HepG2 (cell line): Measurements from ENCODE around the gene LSMEM2.
A peak's percentile ranks its signal among the peaks of the same experiment; 100 is the strongest.

Experiments used
- GTF2F1 ChIP-seq: fragments of 150-350 bp; IDR thresholded peaks from 2 replicates; pipeline ENCODE4 v1.6.1; 2014; ENCODE audit warnings: low read length
- NR2F6 ChIP-seq, 2 experiments: IDR thresholded peaks; 2 replicates each; pipeline ENCODE4 v1.6.1; 2016; ENCODE audit warnings: antibody characterized with exemption in 1 of 2, mild to moderate bottlenecking in 1 of 2
- RBFOX2 ChIP-seq: fragments of 200-400 bp; formaldehyde crosslinking; IDR thresholded peaks from 2 replicates; pipeline ENCODE4 v1.6.1; 2017; ENCODE audit warnings: low read depth, mild to moderate bottlenecking, low read length
- SNRNP70 ChIP-seq: fragments of 200-400 bp; formaldehyde crosslinking; IDR thresholded peaks from 2 replicates; pipeline ENCODE4 v1.6.1; 2017; ENCODE audit warnings: mild to moderate bottlenecking, low read depth, low read length, moderate library complexity
- TCF7L2 ChIP-seq: IDR thresholded peaks from 2 replicates; pipeline ENCODE4 v1.6.1; 2011; ENCODE audit warnings: mild to moderate bottlenecking, low read depth, low read length, moderate library complexity
- TRIM24 ChIP-seq: sonication (generic); formaldehyde crosslinking; IDR thresholded peaks from 2 replicates; pipeline ENCODE4 v1.8.0; 2022; ENCODE audit warnings: mild to moderate bottlenecking, missing genetic modification reagents
- YY1 ChIP-seq: IDR thresholded peaks from 2 replicates; pipeline ENCODE4 v1.6.1; 2011; ENCODE audit warnings: low read length, low read depth, moderate library complexity, mild to moderate bottlenecking; ENCODE audit not compliant: insufficient read depth, insufficient replicate concordance
- ZNF143 ChIP-seq: sonication (generic); formaldehyde crosslinking; IDR thresholded peaks from 2 replicates; pipeline ENCODE4 v1.4.0; 2020; ENCODE audit warnings: missing genetic modification reagents
- ZNF567 ChIP-seq: sonication (generic); formaldehyde crosslinking; IDR thresholded peaks from 2 replicates; pipeline ENCODE4 v1.8.1; 2023; ENCODE audit warnings: mild to moderate bottlenecking, missing genetic modification reagents, borderline replicate concordance
- TF ChIP-seq, protein P1 (sequence below): sonication (generic); formaldehyde crosslinking; IDR thresholded peaks from 2 replicates; pipeline ENCODE4 v1.5.0; 2020; ENCODE audit warnings: mild to moderate bottlenecking, missing genetic modification reagents
- TF ChIP-seq, protein P2 (sequence below): sonication (generic); formaldehyde crosslinking; IDR thresholded peaks from 2 replicates; pipeline ENCODE4 v1.5.0; 2020; ENCODE audit warnings: mild to moderate bottlenecking, missing genetic modification reagents, moderate library complexity
- TF ChIP-seq, protein P3 (sequence below): sonication (generic); formaldehyde crosslinking; IDR thresholded peaks from 2 replicates; pipeline ENCODE4 v1.9.0; 2021; ENCODE audit warnings: missing genetic modification reagents, borderline replicate concordance

GRCh38 chr3:50263478-50264382, 15.2 kb upstream of the LSMEM2 start:
- TF ChIP-seq, protein P1, sequence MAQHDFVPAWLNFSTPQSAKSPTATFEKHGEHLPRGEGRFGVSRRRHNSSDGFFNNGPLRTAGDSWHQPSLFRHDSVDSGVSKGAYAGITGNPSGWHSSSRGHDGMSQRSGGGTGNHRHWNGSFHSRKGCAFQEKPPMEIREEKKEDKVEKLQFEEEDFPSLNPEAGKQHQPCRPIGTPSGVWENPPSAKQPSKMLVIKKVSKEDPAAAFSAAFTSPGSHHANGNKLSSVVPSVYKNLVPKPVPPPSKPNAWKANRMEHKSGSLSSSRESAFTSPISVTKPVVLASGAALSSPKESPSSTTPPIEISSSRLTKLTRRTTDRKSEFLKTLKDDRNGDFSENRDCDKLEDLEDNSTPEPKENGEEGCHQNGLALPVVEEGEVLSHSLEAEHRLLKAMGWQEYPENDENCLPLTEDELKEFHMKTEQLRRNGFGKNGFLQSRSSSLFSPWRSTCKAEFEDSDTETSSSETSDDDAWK (CRISPR knock-in tag) = no peak
- no peak for TF ChIP-seq RBFOX2
- no peak for TF ChIP-seq TCF7L2
- peak; percentile 90 for TF ChIP-seq NR2F6 (IDR thresholded peaks at IDR 0.05)
- TF ChIP-seq NR2F6 (CRISPR knock-in tag; IDR thresholded peaks at IDR 0.05) = peak; percentile 80
- TF ChIP-seq, protein P2, sequence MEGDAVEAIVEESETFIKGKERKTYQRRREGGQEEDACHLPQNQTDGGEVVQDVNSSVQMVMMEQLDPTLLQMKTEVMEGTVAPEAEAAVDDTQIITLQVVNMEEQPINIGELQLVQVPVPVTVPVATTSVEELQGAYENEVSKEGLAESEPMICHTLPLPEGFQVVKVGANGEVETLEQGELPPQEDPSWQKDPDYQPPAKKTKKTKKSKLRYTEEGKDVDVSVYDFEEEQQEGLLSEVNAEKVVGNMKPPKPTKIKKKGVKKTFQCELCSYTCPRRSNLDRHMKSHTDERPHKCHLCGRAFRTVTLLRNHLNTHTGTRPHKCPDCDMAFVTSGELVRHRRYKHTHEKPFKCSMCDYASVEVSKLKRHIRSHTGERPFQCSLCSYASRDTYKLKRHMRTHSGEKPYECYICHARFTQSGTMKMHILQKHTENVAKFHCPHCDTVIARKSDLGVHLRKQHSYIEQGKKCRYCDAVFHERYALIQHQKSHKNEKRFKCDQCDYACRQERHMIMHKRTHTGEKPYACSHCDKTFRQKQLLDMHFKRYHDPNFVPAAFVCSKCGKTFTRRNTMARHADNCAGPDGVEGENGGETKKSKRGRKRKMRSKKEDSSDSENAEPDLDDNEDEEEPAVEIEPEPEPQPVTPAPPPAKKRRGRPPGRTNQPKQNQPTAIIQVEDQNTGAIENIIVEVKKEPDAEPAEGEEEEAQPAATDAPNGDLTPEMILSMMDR (CRISPR knock-in tag) = no peak
- no peak for TF ChIP-seq ZNF143 (CRISPR knock-in tag)
- no peak for TF ChIP-seq ZNF567
- no peak for TF ChIP-seq YY1
- TF ChIP-seq SNRNP70 = no peak
- TF ChIP-seq GTF2F1 = no peak
- no peak for TF ChIP-seq TRIM24
- TF ChIP-seq, protein P3, sequence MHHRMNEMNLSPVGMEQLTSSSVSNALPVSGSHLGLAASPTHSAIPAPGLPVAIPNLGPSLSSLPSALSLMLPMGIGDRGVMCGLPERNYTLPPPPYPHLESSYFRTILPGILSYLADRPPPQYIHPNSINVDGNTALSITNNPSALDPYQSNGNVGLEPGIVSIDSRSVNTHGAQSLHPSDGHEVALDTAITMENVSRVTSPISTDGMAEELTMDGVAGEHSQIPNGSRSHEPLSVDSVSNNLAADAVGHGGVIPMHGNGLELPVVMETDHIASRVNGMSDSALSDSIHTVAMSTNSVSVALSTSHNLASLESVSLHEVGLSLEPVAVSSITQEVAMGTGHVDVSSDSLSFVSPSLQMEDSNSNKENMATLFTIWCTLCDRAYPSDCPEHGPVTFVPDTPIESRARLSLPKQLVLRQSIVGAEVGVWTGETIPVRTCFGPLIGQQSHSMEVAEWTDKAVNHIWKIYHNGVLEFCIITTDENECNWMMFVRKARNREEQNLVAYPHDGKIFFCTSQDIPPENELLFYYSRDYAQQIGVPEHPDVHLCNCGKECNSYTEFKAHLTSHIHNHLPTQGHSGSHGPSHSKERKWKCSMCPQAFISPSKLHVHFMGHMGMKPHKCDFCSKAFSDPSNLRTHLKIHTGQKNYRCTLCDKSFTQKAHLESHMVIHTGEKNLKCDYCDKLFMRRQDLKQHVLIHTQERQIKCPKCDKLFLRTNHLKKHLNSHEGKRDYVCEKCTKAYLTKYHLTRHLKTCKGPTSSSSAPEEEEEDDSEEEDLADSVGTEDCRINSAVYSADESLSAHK (CRISPR knock-in tag) = no peak
